ENCODE results near the gene C17orf114.

C17orf114 gene

GRCh38 chr17:4839221-4839620 lies 37.1 kb upstream of the C17orf114 start:
- no peaks in the 10 kb centered on the region for H3K27me3 ChIP-seq (replicated peaks; ENCODE audit: insufficient read depth, low read length)
- no peaks in the 10 kb centered on the region for H3F3A ChIP-seq (ENCODE audit: insufficient read depth, low read length)
- H2AFZ ChIP-seq (ENCODE audit: low read length), result no peak overlapping the region
- no peaks in the 10 kb centered on the region for H3K9me3 ChIP-seq (replicated peaks; ENCODE audit: insufficient read depth, low read length)
- H3K9me2 ChIP-seq (replicated peaks; ENCODE audit: insufficient read depth, low read length), result no peaks in the 10 kb centered on the region
- H3K4me3 ChIP-seq (ENCODE audit: low read length), result no peak overlapping the region
- H3K27ac ChIP-seq (ENCODE audit: low read length), result no peak overlapping the region
- H3K36me3 ChIP-seq (replicated peaks; ENCODE audit: insufficient read depth, low read length), result no peaks in the 10 kb centered on the region
- H3K79me2 ChIP-seq (ENCODE audit: low read length), result peaks cover 91% of the 10 kb centered on the region
- no peak overlapping the region for H3K9ac ChIP-seq (ENCODE audit: low read length)
- DNase-seq, result no peak
- peaks cover 18% of the 10 kb centered on the region; the same call in 1 of the 2 replicates for H3K4me1 ChIP-seq (ENCODE audit: low read length)
- no peak for TF ChIP-seq EZH2 (optimal IDR thresholded peaks at IDR 0.05; ENCODE audit: low read depth, low read length)
- TF ChIP-seq CTCF (IDR thresholded peaks at IDR 0.05; ENCODE audit: low read length), result no peak
- TF ChIP-seq EZH2phosphoT487 (IDR thresholded peaks at IDR 0.05; ENCODE audit: low read length), result no peak
- H3K4me2 ChIP-seq (ENCODE audit: low read depth, low read length), result no peak overlapping the region
- 0 out of 2 replicates have a peak, but pooled peaks cover 4% of the 10 kb centered on the region for H4K20me1 ChIP-seq (ENCODE audit: insufficient read depth, low read length)

- H3K9ac ChIP-seq (ENCODE audit: low read length), result no peak overlapping the region
- DNase-seq, result no peak
- no peak overlapping the region for H3K4me3 ChIP-seq (ENCODE audit: low read length)
- H3K79me2 ChIP-seq (ENCODE audit: low read length), result peaks cover 92% of the 10 kb centered on the region
- H3K9me3 ChIP-seq (replicated peaks; ENCODE audit: insufficient read depth, low read length), result no peaks in the 10 kb centered on the region
- no peak overlapping the region for H3K27ac ChIP-seq (ENCODE audit: low read length)
- no peaks in the 10 kb centered on the region for H3K36me3 ChIP-seq (replicated peaks; ENCODE audit: insufficient read depth, low read length)
- no peak overlapping the region for H3K4me2 ChIP-seq (ENCODE audit: low read depth, low read length)
- TF ChIP-seq EZH2 (optimal IDR thresholded peaks at IDR 0.05; ENCODE audit: low read depth, low read length) (no peak), CTCF (IDR thresholded peaks at IDR 0.05; ENCODE audit: low read length) (no peak), EZH2phosphoT487 (IDR thresholded peaks at IDR 0.05; ENCODE audit: low read length) (no peak)
- H3F3A ChIP-seq (ENCODE audit: insufficient read depth, low read length), result peaks cover 3% of the 10 kb centered on the region; the same call in 1 of the 2 replicates
- 0 out of 2 replicates have a peak, but pooled peaks cover 4% of the 10 kb centered on the region for H4K20me1 ChIP-seq (ENCODE audit: insufficient read depth, low read length)
- no peaks in the 10 kb centered on the region for H3K27me3 ChIP-seq (replicated peaks; ENCODE audit: insufficient read depth, low read length)
- H3K4me1 ChIP-seq (ENCODE audit: low read length), result peaks cover 23% of the 10 kb centered on the region; the same call in 1 of the 2 replicates
- no peaks in the 10 kb centered on the region for H3K9me2 ChIP-seq (replicated peaks; ENCODE audit: insufficient read depth, low read length)
- H2AFZ ChIP-seq (ENCODE audit: low read length), result no peak overlapping the region
Measured at GRCh38 chr17:4838309-4838785, 36.2 kb upstream of the C17orf114 start.

- H3K9ac ChIP-seq (ENCODE audit: low read length), result no peak overlapping the region
Measured at GRCh38 chr17:4837471-4838308, 35.6 kb upstream of the C17orf114 start.

More at GRCh38 chr17:4837471-4838308, 35.6 kb upstream of the C17orf114 start:
- H3K27me3 ChIP-seq (replicated peaks; ENCODE audit: insufficient read depth, low read length), result no peaks in the 10 kb centered on the region
- H3K79me2 ChIP-seq (ENCODE audit: low read length), result peaks cover 90% of the 10 kb centered on the region
- H3K4me1 ChIP-seq (ENCODE audit: low read length), result peaks cover 23% of the 10 kb centered on the region; the same call in 1 of the 2 replicates
- no peak overlapping the region for H3K27ac ChIP-seq (ENCODE audit: low read length)
- no peak overlapping the region for H2AFZ ChIP-seq (ENCODE audit: low read length)
- H4K20me1 ChIP-seq (ENCODE audit: insufficient read depth, low read length), result 0 out of 2 replicates have a peak, but pooled peaks cover 4% of the 10 kb centered on the region
- TF ChIP-seq EZH2 (optimal IDR thresholded peaks at IDR 0.05; ENCODE audit: low read depth, low read length) (no peak), CTCF (IDR thresholded peaks at IDR 0.05; ENCODE audit: low read length) (no peak), EZH2phosphoT487 (IDR thresholded peaks at IDR 0.05; ENCODE audit: low read length) (no peak)
- no peak for DNase-seq
- H3K9me2 ChIP-seq (replicated peaks; ENCODE audit: insufficient read depth, low read length), result no peaks in the 10 kb centered on the region
- peaks cover 3% of the 10 kb centered on the region; the same call in 1 of the 2 replicates for H3F3A ChIP-seq (ENCODE audit: insufficient read depth, low read length)
- H3K9me3 ChIP-seq (replicated peaks; ENCODE audit: insufficient read depth, low read length), result no peaks in the 10 kb centered on the region
- no peak overlapping the region for H3K4me2 ChIP-seq (ENCODE audit: low read depth, low read length)
- no peak overlapping the region for H3K4me3 ChIP-seq (ENCODE audit: low read length)
- H3K36me3 ChIP-seq (replicated peaks; ENCODE audit: insufficient read depth, low read length), result no peaks in the 10 kb centered on the region

Measured in MM.1S (cell line).